Activated CD4-positive, alpha-beta T cell treated with anti-CD3 and anti-CD28 coated beads, Interleukin-2, amount 50 U/mL, for 24 hours (primary cell): Measurements from ENCODE around the gene MYO7B.
A peak's percentile ranks its signal among the peaks of the same experiment; 100 is the strongest.

ENCODE experiments used
- DNase-seq, 2 donors: peaks; one replicate each; pipeline ENCODE4 v3.0.0-alpha.2; 2020; ENCODE audit warnings: low read depth in 1 of 2, low spot score in 1 of 2

The MYO7B gene

GRCh38 chr2:127634626-127635379 lies 99.3 kb downstream of the MYO7B start:
- no peak for DNase-seq

- no peak for DNase-seq
Observed at GRCh38 chr2:127635380-127636237, 100.1 kb downstream of the MYO7B start.

GRCh38 chr2:127636248-127637235 lies 101.1 kb downstream of the MYO7B start:
- no peak for DNase-seq

GRCh38 chr2:127637236-127637630 lies 101.8 kb downstream of the MYO7B start:
- DNase-seq, result no peak

GRCh38 chr2:127637725-127638252 lies 102.3 kb downstream of the MYO7B start:
- DNase-seq, result no peak

- no peak for DNase-seq
Observed at GRCh38 chr2:127638361-127639110, 103.1 kb downstream of the MYO7B start.

- DNase-seq, result no peak
Observed at GRCh38 chr2:127639111-127639474, 103.6 kb downstream of the MYO7B start.

GRCh38 chr2:127640082-127641072 lies 104.9 kb downstream of the MYO7B start:
- no peak for DNase-seq

- no peak for DNase-seq
Observed at GRCh38 chr2:127641133-127641532, 105.7 kb downstream of the MYO7B start.

- peak; percentile 26 to 36 for DNase-seq
Observed at GRCh38 chr2:127641846-127642507, 106.5 kb downstream of the MYO7B start.

- DNase-seq, result no peak
Observed at GRCh38 chr2:127642706-127643438, 107.4 kb downstream of the MYO7B start.

GRCh38 chr2:127643439-127644065 lies 108.1 kb downstream of the MYO7B start:
- no peak for DNase-seq

- no peak for DNase-seq
Observed at GRCh38 chr2:127644066-127645025, 108.9 kb downstream of the MYO7B start.

- DNase-seq, result no peak
Observed at GRCh38 chr2:127645026-127645394, 109.5 kb downstream of the MYO7B start.

GRCh38 chr2:127645395-127646291 lies 110.2 kb downstream of the MYO7B start, which contains the start of gene GPR17:
TSS of gene GPR17 (plus strand) at chr2:127646153. CDS start at chr2:127650736, 4,583 bp downstream.
- DNase-seq, result no peak
